ENCODE measurements around the gene OTULINL. TPM values are rescaled to one million over a fixed set of nuclear protein-coding genes. Genes with fewer than 3 reads are reported as not detected.

The OTULINL gene
- total RNA-seq, 1 donor from 2014 or later = 16.7 TPM

Other genes starting within 250 kb of the OTULINL start
- gene OTULIN, start 82.9 kb downstream of the OTULINL start, total RNA-seq = 27.1 TPM